ENCODE data around the gene TEX2. TPM values are rescaled to one million over a fixed set of nuclear protein-coding genes. Genes with fewer than 3 reads are reported as not detected.

Gene TEX2
- total and polyA plus RNA-seq, 2 of the 13 experiments (the other 11 are each of a cell fraction or from before 2014, with no cell fraction given), result 21.4 to 37.7 TPM

GRCh38 chr17:64263000-64263766 is at the start of gene TEX2 (continued):
- TF ChIP-seq ZSCAN21 (CRISPR knock-in tag; IDR thresholded peaks at IDR 0.05; ENCODE audit: borderline replicate concordance) (no peak), MIER2 (CRISPR knock-in tag; IDR thresholded peaks at IDR 0.05) (peak; percentile 43; the same call in 1 of the 2 replicates), ZNF20 (CRISPR knock-in tag; IDR thresholded peaks at IDR 0.05) (peak; percentile 37; the same call in 1 of the 2 replicates), RERE (CRISPR knock-in tag; IDR thresholded peaks at IDR 0.05; ENCODE audit: low read depth) (no peak), HMGA1 (CRISPR knock-in tag; conservative IDR thresholded peaks at IDR 0.05) (no peak), SP2 (CRISPR knock-in tag; IDR thresholded peaks at IDR 0.05) (peak; percentile 44; the same call in 1 of the 2 replicates), ZBTB49 (CRISPR knock-in tag; IDR thresholded peaks at IDR 0.05; ENCODE audit: borderline replicate concordance) (no peak), MTA1 (CRISPR knock-in tag; IDR thresholded peaks at IDR 0.05; ENCODE audit: borderline replicate concordance) (0 out of 2 replicates have a peak, but pooled peaks have one; percentile 59), KMT2B (CRISPR knock-in tag; IDR thresholded peaks at IDR 0.05) (peak; percentile 94), RBAK (CRISPR knock-in tag; IDR thresholded peaks at IDR 0.05) (no peak), MYC (CRISPR knock-in tag; IDR thresholded peaks at IDR 0.05; ENCODE audit: borderline replicate concordance) (peak; percentile 33; the same call in 1 of the 2 replicates), PAX8 (CRISPR knock-in tag; IDR thresholded peaks at IDR 0.05; ENCODE audit: borderline replicate concordance) (peak; percentile 51; the same call in 1 of the 2 replicates), ZBTB26 (CRISPR knock-in tag; IDR thresholded peaks at IDR 0.05; ENCODE audit: borderline replicate concordance) (peak; percentile 67; the same call in 1 of the 2 replicates), ZSCAN30 (CRISPR knock-in tag; IDR thresholded peaks at IDR 0.05) (no peak), ZNF782 (CRISPR knock-in tag; IDR thresholded peaks at IDR 0.05; ENCODE audit: borderline replicate concordance) (peak; percentile 66; the same call in 1 of the 2 replicates), AHR (CRISPR knock-in tag; IDR thresholded peaks at IDR 0.05) (peak; percentile 21; the same call in 1 of the 2 replicates), ZNF761 (CRISPR knock-in tag; conservative IDR thresholded peaks at IDR 0.05) (peak; percentile 81; the same call in 1 of the 2 replicates), ZBTB34 (CRISPR knock-in tag; IDR thresholded peaks at IDR 0.05) (no peak)

All from HepG2 (cell line).